Skeletal muscle tissue (tissue), 4 donors: Measurements from ENCODE around the gene THAP12. TPM values are rescaled to one million over a fixed set of nuclear protein-coding genes. Genes with fewer than 3 reads are reported as not detected.

ENCODE experiments used
- H3K27ac ChIP-seq: one replicate; pipeline ENCODE4 v1.7.0; 2013; ENCODE audit warnings: mild to moderate bottlenecking, low read depth, low read length, inconsistent platforms
- H3K27me3 ChIP-seq, 3 donors: one replicate each; pipeline ENCODE4 v1.7.0; 2013; ENCODE audit warnings: low read length in 3 of 3; ENCODE audit not compliant: control insufficient read depth in 3 of 3, insufficient read depth in 3 of 3
- H3K36me3 ChIP-seq, 3 donors: one replicate each; pipeline ENCODE4 v1.7.0; 2013; ENCODE audit warnings: low read length in 3 of 3; ENCODE audit not compliant: control insufficient read depth in 3 of 3, insufficient read depth in 3 of 3
- H3K4me1 ChIP-seq, 3 donors: one replicate each; pipeline ENCODE4 v1.7.0; 2013; ENCODE audit warnings: low read length in 3 of 3, mild to moderate bottlenecking in 3 of 3; ENCODE audit not compliant: control insufficient read depth in 3 of 3, insufficient read depth in 3 of 3
- H3K4me3 ChIP-seq, 3 donors: one replicate each; pipeline ENCODE4 v1.7.0; 2013; ENCODE audit warnings: low read length in 3 of 3
- H3K9ac ChIP-seq, 3 donors: one replicate each; pipeline ENCODE4 v1.7.0; 2013; ENCODE audit warnings: low read length in 3 of 3, mild to moderate bottlenecking in 3 of 3, moderate library complexity in 2 of 3, low read depth in 1 of 3
- H3K9me3 ChIP-seq, 3 donors: one replicate each; pipeline ENCODE4 v1.7.0; 2013; ENCODE audit warnings: low read length in 3 of 3; ENCODE audit not compliant: control insufficient read depth in 3 of 3
- total RNA-seq: library from RNA; depleted of rRNA; stranded (reverse); fragments of >200 nt; gene quantifications from one replicate; pipeline ENCODE4 v1.2.3, GENCODE V29; 2014
- donor health status: Osteomylitis.

The THAP12 gene
- total RNA-seq, 1 donor from 2014 or later = 35.5 TPM

DNA sequence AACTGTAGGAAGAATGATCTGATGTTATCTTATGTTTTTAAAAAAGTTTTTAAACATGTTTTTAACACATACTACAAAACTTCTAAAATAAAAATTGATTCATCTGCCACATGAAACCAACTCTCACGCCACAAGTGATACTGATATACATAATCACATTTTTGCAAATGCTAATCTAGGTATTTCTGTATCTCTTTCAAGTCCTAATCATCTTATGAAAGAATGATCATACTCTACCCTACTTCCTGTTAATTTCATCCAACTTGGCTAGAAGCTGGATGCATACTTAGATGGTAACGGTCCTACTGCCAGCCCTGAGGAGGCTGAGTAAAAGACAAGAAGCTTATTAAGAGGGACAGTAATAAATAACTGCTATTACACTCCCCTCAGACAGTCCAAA lies 19.2 kb downstream of the THAP12 start:
- H3K9me3 ChIP-seq = no peaks in the 10 kb centered on the region
- no peak overlapping the region for H3K4me3 ChIP-seq
- H3K4me1 ChIP-seq = peaks cover 0 to 9% (median 2%) of the 10 kb centered on the region in 3 donors
- H3K36me3 ChIP-seq = peaks cover 0 to 7% (median 5%) of the 10 kb centered on the region in 3 donors
- H3K9ac ChIP-seq = no peak overlapping the region
- no peak overlapping the region for H3K27ac ChIP-seq
- H3K27me3 ChIP-seq = no peaks in the 10 kb centered on the region

DNA sequence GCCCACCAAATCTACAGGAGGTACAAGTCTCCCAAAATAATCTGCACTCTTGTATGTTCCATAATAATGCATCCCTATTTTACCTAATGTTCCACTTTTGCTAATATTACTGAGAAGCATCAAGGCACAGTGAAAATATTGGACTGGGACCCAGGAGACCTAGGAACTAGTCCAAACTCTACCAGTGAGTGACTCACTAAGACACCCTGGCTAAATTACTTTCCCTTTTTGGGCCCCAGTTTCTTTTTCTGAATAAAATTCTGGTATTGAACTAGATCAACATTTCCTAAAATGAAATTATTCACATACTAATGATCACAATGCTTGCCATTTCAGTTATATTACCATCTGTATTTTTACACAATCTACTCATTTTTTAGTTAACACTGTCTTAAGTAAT lies 19.6 kb downstream of the THAP12 start:
- H3K9ac ChIP-seq = no peak overlapping the region
- peaks cover 0 to 7% (median 5%) of the 10 kb centered on the region in 3 donors for H3K36me3 ChIP-seq
- no peak overlapping the region for H3K4me3 ChIP-seq
- peaks cover 0 to 9% (median 0%) of the 10 kb centered on the region in 3 donors for H3K4me1 ChIP-seq
- H3K9me3 ChIP-seq = no peaks in the 10 kb centered on the region
- H3K27me3 ChIP-seq = no peaks in the 10 kb centered on the region
- H3K27ac ChIP-seq = no peak overlapping the region

DNA sequence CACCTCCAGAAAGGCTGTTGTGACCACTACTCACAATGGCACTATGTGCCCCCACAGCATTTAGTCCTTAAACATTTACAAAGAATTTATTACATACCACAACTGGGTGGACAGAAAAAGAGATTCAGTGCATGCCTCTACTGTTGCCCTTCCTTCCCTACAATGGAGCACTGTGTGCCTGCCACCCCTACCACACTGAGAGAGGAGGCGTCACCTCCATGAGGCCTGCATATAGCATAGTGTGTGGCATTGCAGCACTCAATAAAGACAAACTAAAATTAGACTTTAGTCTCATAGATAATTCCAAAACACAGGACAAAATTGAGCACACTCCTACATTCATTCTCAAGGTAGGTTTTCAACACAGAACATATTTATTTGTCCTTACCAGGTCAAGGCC lies 25.8 kb downstream of the THAP12 start:
- H3K9ac ChIP-seq = no peak overlapping the region
- H3K4me3 ChIP-seq = no peak overlapping the region
- no peaks in the 10 kb centered on the region for H3K27me3 ChIP-seq
- no peak overlapping the region for H3K27ac ChIP-seq
- peaks cover 8 to 27% (median 20%) of the 10 kb centered on the region in 3 donors for H3K36me3 ChIP-seq
- H3K4me1 ChIP-seq = no peaks in the 10 kb centered on the region
- no peaks in the 10 kb centered on the region for H3K9me3 ChIP-seq

DNA sequence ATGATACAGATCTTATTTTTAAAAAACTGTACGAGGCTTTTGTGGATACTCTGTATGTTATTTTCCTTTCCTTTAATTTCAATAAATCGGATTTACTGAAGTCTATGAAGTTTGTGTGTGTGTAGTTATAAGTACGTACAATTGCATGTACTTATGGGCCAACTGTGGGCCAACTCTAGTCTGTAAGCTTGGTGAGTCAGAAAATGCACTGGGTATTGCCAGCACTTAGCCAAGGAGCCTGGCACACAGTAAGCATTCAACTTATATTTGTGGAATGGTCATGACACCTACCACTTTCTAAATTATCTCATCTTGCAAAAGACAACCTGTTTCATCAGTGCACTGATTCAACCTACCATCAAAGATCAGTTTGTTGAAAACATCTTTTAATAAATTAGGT lies 32.6 kb downstream of the THAP12 start:
- Histone ChIP-seq H3K27me3 (no peaks in the 10 kb centered on the region), H3K27ac (no peak overlapping the region), H3K9me3 (no peaks in the 10 kb centered on the region), H3K4me1 (peaks cover 0 to 4% (median 0%) of the 10 kb centered on the region in 3 donors), H3K4me3 (no peak overlapping the region), H3K36me3 (peaks cover 0 to 12% (median 9%) of the 10 kb centered on the region in 3 donors), H3K9ac (no peak overlapping the region)

DNA sequence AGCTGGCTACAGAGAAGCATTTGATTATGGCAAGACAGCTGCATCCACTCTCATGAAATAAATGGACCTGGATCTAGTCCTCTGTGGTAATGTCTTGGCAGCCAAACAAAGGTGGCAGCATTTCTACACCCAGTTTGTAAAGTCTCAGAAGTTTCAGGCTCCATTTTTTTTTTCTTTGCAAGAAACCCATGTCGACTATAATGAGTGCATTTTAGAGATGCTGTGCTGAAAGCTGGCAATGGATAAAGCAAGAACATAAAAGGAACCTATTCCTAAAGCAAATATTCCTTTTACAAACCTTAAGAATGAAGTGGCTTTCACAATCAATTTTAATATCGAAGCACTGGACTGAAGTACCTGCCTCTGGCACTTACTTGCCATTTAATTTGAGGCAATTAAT lies 33.5 kb downstream of the THAP12 start:
- no peak overlapping the region for H3K27ac ChIP-seq

DNA sequence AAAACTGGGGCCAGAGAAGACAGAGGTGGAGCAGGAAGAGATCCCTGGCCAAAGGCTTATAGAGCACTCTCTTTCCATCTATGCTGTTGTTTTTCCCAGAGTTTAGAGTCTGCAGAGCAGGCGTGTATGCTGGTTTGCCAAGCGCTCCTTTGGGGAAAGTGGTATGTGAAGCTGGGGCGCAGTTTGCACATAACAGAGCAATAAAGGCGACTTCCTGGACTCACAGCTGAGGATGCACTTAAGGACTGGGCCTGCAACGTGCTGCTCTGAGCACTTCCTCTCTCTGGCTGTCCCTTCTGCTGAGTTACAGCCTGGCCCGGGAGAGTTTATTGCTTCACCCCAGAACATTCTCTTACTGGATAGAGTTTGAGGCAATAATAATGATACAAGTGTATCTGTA lies 41.7 kb downstream of the THAP12 start:
- Histone ChIP-seq H3K9ac (no peak overlapping the region), H3K27me3 (no peaks in the 10 kb centered on the region), H3K4me3 (no peak overlapping the region), H3K4me1 (peaks cover 4 to 18% (median 13%) of the 10 kb centered on the region in 3 donors), H3K9me3 (peaks cover 0 to 3% (median 0%) of the 10 kb centered on the region in 3 donors), H3K36me3 (no peaks in the 10 kb centered on the region), H3K27ac (peak overlapping the region; percentile 60)

More for the DNA sequence above, 33.5 kb downstream of the THAP12 start:
- H3K4me3 ChIP-seq = no peak overlapping the region
- no peaks in the 10 kb centered on the region for H3K9me3 ChIP-seq
- H3K4me1 ChIP-seq = peaks cover 0 to 4% (median 0%) of the 10 kb centered on the region in 3 donors
- peaks cover 0 to 8% (median 5%) of the 10 kb centered on the region in 3 donors for H3K36me3 ChIP-seq
- H3K9ac ChIP-seq = no peak overlapping the region
- H3K27me3 ChIP-seq = no peaks in the 10 kb centered on the region

DNA sequence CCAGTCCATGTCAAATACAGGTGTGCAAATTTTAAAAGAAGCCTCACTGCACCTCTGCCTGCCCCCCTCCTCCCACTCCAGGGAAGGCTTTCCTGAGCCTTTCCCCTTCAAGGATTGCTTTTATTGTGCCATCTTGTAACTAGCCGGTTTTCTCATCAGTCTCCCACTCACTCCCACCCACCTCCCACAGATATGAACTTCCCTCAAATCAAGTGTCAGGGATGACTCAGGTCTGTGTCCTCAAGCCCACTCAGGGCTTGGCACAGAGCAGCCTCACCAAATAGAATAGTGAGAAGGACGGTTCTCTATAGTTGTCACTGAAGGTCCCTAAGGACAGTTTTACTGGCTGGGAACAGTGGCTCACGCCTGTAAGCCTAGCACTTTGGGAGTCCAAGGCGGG lies 43.0 kb downstream of the THAP12 start:
- Histone ChIP-seq H3K9ac (no peak overlapping the region), H3K4me3 (no peak overlapping the region), H3K4me1 (peaks cover 4 to 18% (median 13%) of the 10 kb centered on the region in 3 donors), H3K27ac (peak overlapping the region; percentile 60), H3K36me3 (no peaks in the 10 kb centered on the region), H3K9me3 (peaks cover 0 to 3% (median 0%) of the 10 kb centered on the region in 3 donors), H3K27me3 (no peaks in the 10 kb centered on the region)

DNA sequence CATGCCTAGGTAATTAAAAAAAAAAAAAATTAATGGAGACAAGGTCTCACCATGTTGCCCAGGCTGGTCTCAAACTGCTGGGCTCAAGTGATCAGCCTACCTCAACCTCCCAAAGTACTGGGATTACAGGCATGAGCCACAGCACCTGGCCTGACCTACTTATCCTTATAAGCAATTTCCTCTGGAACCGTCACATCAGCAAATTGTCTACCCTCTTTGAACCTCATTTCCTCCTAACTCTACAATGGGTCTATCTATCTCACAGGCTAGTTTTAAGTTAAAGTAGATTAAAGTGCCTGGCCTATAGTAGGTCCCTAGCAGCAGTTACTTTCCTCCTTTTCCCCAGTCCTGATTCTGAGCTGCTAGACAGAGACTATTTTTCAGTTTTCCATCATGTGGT lies 43.5 kb downstream of the THAP12 start:
- Histone ChIP-seq H3K9ac (no peak overlapping the region), H3K27me3 (no peaks in the 10 kb centered on the region), H3K4me1 (peaks cover 4 to 18% (median 13%) of the 10 kb centered on the region in 3 donors), H3K27ac (no peak overlapping the region), H3K36me3 (no peaks in the 10 kb centered on the region), H3K9me3 (peaks cover 0 to 3% (median 0%) of the 10 kb centered on the region in 3 donors), H3K4me3 (no peak overlapping the region)

DNA sequence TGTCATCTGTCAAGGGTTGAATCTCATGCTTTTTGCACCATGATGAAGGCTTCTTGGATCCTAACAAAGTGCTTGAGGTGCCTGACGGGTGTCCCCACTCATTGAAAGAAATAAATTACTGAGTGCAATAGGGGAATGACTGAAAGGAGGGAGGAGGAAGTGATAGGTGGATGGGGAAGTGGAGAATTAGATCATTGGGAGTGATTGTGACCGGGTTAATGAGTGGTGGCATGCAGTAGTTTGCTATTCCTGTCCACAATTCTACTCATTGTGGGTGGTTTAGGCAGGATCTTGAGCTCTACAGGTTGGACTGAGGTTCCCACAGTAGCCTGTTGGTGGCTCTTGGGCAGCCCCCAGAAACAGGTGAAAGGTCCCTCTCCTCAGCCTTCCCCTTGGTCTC lies 44.3 kb downstream of the THAP12 start:
- Histone ChIP-seq H3K36me3 (no peaks in the 10 kb centered on the region), H3K27ac (no peak overlapping the region), H3K9ac (no peak overlapping the region), H3K9me3 (peaks cover 0 to 3% (median 0%) of the 10 kb centered on the region in 3 donors), H3K27me3 (no peaks in the 10 kb centered on the region), H3K4me1 (peaks cover 4 to 18% (median 13%) of the 10 kb centered on the region in 3 donors), H3K4me3 (no peak overlapping the region)

DNA sequence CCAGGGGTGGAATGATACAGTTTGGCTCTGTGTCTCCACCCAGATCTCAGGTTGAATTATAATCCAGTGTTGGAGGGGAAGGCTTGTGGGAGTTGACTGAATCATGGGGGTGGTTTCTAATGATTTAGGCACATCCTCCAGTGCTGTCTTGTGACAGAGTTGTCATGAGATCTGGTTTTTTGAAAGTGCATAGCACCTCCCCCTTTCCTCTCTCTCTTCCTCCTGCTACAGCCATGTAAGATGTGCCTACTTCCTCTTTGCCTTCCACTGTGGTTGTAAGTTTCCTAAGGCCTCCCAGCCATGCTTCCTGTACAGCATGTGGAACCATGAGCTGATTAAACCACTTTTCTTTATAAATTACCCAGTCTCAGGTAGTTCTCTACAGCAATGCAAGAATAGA lies 45.1 kb downstream of the THAP12 start:
- Histone ChIP-seq H3K27me3 (no peaks in the 10 kb centered on the region), H3K9ac (no peak overlapping the region), H3K27ac (no peak overlapping the region), H3K9me3 (peaks cover 0 to 3% (median 0%) of the 10 kb centered on the region in 3 donors), H3K4me3 (no peak overlapping the region), H3K36me3 (no peaks in the 10 kb centered on the region), H3K4me1 (peaks cover 4 to 18% (median 13%) of the 10 kb centered on the region in 3 donors)
